ENCODE results near the gene PITPNC1. TPM values are rescaled to one million over a fixed set of nuclear protein-coding genes. Genes with fewer than 3 reads are reported as not detected.
"Not testable (repeated sequence)": the region's sequence is repeated elsewhere in the genome, so short reads cannot be mapped to it uniquely, and the experiment has no call there.

The PITPNC1 gene
- total and polyA plus RNA-seq, 5 experiments from 2014 or later = 119 to 159 (median 128) TPM

- peaks cover 0 to 67% (median 0%) of the 10 kb centered on the region in 3 donors for H3K36me3 Mint-ChIP-seq
- DNase-seq = no peak
These were observed 305.1 kb downstream of the PITPNC1 start for GRCh38 chr17:67682196-67682595.

GRCh38 chr17:67685351-67685750 is 308.3 kb downstream of the PITPNC1 start:
- POLR2A ChIA-PET = interaction anchor here (0.6 kb wide), 1 partner anchor 307 kb away, joined by 4 read pairs; no protein-coding TSS in a partner anchor
- Mint-ChIP-seq H3K27ac (peak overlapping the region in 6 of 10 donors; percentile 5 to 80 (median 21)), H3K27me3 (no peaks in the 10 kb centered on the region), H3K4me3 (no peak overlapping the region), H3K4me1 (peaks cover 3 to 17% (median 10%) of the 10 kb centered on the region in 4 donors), H3K9me3 (no peaks in the 10 kb centered on the region), H3K36me3 (peaks cover 0 to 53% (median 0%) of the 10 kb centered on the region in 3 donors)
- no peak for DNase-seq
- no peak for ATAC-seq

More at GRCh38 chr17:67682196-67682595, 305.1 kb downstream of the PITPNC1 start:
- ATAC-seq = no peak
- H3K27me3 Mint-ChIP-seq = no peaks in the 10 kb centered on the region
- peak overlapping the region in 5 of 10 donors; percentile 15 to 81 (median 62) for H3K27ac Mint-ChIP-seq
- no peak overlapping the region for H3K4me3 Mint-ChIP-seq
- H3K9me3 Mint-ChIP-seq = no peaks in the 10 kb centered on the region
- POLR2A ChIA-PET = no interaction called here
- H3K4me1 Mint-ChIP-seq = peaks cover 8 to 37% (median 21%) of the 10 kb centered on the region in 4 donors

- Mint-ChIP-seq H3K9me3 (no peaks in the 10 kb centered on the region), H3K27ac (peak overlapping the region in 6 of 10 donors; percentile 9 to 89 (median 27)), H3K36me3 (peaks cover 0 to 44% (median 0%) of the 10 kb centered on the region in 3 donors), H3K27me3 (no peaks in the 10 kb centered on the region), H3K4me3 (no peak overlapping the region), H3K4me1 (peaks cover 0 to 9% (median 5%) of the 10 kb centered on the region in 4 donors)
- POLR2A ChIA-PET = no interaction called here
- DNase-seq = no peak
- ATAC-seq = no peak
These were observed 309.2 kb downstream of the PITPNC1 start for GRCh38 chr17:67686241-67686640.

DNA sequence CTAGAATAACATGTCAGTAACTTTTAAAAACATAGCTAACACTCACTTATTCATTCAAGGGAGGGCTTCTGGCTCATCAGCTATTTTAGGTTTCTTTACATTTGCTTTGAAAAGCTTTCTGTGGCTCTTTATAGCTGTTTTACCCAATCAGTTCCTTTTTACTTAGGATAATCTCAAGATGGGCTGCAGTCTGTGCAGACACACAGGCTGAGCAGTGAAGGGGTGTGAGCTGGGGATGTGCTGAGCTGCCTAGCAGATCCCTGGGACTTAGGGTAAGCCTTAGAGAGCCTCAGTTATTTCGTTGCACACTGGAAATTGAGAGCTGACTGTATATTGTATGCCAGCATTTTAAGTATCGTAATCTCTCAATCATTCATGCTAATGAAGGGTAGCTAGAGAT is 310.4 kb downstream of the PITPNC1 start:
- H3K9me3 Mint-ChIP-seq = no peaks in the 10 kb centered on the region
- ATAC-seq (no peak), DNase-seq (no peak)
- POLR2A ChIA-PET = interaction anchor here (0.5 to 1.1 kb wide), 2 partner anchors 313 to 726 kb away, joined by 3 to 5 read pairs; no protein-coding TSS in a partner anchor
- peaks cover 0 to 7% (median 4%) of the 10 kb centered on the region in 4 donors for H3K4me1 Mint-ChIP-seq
- H3K36me3 Mint-ChIP-seq = peaks cover 0 to 49% (median 4%) of the 10 kb centered on the region in 3 donors
- no peak overlapping the region for H3K4me3 Mint-ChIP-seq
- H3K27me3 Mint-ChIP-seq = no peaks in the 10 kb centered on the region
- peak overlapping the region in 3 of 10 donors; percentile 10 to 79 (median 22) for H3K27ac Mint-ChIP-seq

DNA sequence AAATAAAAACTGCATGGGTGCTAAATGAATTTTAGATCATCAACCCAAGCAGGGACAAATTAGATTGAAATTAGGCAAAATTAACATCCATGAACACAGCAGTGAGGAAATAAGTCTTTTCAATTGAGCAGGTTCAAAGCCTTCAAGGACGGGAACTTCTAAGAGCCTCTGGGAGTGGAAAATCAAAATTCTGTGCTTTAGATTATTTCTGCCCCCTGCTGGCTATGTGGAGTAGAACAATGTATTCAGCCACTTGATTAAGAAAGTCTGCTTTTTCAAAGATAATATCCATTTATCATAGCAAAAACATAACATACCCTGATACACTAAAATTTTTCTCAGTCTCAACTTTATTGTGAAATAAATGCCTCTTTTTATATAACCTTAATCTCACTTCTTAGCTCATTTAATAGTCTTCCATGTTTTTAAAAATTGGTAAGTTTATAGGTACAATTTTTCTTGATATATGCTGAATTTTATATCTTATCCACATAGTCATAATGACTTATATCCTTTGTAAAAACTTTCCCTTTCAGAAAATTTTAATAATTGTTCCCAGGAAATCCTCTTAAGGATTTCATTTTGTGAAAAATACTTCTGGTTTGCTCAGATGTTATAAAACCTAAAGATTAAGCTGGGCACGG is 312.6 kb downstream of the PITPNC1 start:
- Mint-ChIP-seq H3K4me1 (peaks cover 0 to 7% (median 4%) of the 10 kb centered on the region in 4 donors), H3K27me3 (no peaks in the 10 kb centered on the region), H3K4me3 (no peak overlapping the region), H3K27ac (peak overlapping the region in 2 of 10 donors; percentile 21 to 80), H3K9me3 (no peaks in the 10 kb centered on the region), H3K36me3 (peaks cover 0 to 68% (median 11%) of the 10 kb centered on the region in 3 donors)
- POLR2A ChIA-PET = no interaction called here
- ATAC-seq (peak; percentile 66 to 68), DNase-seq (peak; percentile 7 to 69 (median 52))

DNA sequence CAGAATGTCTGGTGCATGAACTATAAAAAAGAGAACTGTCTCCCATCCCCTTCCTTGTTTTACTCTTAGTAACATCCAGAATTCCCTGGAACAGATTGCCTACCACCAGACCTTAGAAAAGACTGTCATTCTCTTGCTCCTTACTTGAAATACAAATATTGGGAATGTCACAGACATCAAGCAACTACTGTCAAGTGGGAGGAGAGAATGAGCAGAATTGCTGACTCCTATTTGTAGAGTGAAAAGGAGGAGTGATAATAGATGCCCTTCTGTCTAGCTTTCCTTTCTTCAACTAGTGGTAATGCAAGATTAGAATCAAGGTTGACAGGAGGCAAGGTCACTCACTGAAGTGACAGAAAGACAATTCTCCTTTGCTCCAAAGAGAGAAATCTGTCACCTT is 316.7 kb downstream of the PITPNC1 start:
- POLR2A ChIA-PET = no interaction called here
- DNase-seq = no peak
- peaks cover 0 to 35% (median 11%) of the 10 kb centered on the region in 3 donors for H3K36me3 Mint-ChIP-seq
- H3K27ac Mint-ChIP-seq = peak overlapping the region in 3 of 10 donors; percentile 14 to 75 (median 31)
- no peaks in the 10 kb centered on the region for H3K27me3 Mint-ChIP-seq
- H3K4me1 Mint-ChIP-seq = peaks cover 0 to 6% (median 2%) of the 10 kb centered on the region in 4 donors
- no peak for ATAC-seq
- no peaks in the 10 kb centered on the region for H3K9me3 Mint-ChIP-seq
- no peak overlapping the region for H3K4me3 Mint-ChIP-seq

DNA sequence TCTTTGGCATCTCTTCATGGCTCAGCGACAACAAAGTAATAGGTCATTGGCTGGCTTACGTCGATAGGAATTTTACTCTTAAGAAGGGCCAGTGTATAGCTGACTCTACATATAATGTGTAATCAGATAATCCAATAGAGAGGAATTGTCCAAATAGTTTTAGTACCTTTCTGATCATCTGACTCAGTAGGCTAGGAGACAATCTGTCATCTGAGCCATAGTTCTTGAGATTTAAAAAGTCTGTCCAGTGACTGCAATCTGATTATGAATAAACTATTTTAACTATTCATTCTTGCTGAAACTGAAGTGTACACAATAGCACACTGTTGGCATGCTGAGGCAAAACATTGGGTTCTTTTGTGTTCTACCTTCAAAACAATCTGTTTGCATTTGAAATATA is 319.3 kb downstream of the PITPNC1 start:
- POLR2A ChIA-PET = no interaction called here
- Mint-ChIP-seq H3K27me3 (no peaks in the 10 kb centered on the region), H3K27ac (peak overlapping the region in 4 of 10 donors; percentile 13 to 41 (median 26)), H3K4me3 (no peak overlapping the region), H3K36me3 (peaks cover 0 to 31% (median 11%) of the 10 kb centered on the region in 3 donors), H3K4me1 (peaks cover 0 to 4% (median under 1%) of the 10 kb centered on the region in 4 donors), H3K9me3 (no peaks in the 10 kb centered on the region)
- ATAC-seq (no peak), DNase-seq (no peak)

DNA sequence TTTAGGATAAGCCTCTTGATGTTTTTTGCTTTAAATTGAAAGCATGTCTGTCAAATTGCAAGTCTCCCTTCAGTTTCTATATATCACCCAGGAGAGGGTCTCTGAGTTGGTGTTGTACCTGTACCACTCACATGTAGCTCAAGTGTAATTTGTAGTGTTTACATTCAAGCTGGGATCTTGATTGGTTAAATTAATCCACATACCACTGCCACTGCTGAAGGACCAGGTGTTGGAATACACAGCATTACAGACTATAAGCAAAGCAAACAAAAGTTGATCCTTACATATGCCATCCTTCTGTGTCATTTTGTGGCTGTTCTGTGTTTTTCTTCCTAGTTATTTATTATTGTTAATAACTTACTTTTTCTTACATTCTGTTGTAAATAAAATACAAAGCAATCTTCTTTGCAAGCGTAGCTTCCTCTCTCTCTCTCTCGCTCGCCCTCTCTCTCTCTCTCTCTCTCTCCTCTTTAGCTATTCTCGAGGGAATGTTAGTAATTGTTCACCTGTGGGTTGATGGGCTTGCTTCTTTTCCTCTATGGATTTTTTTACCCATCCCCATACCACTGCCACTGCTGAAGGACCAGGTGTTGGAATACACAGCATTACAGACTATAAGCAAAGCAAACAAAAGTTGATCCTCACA is 319.9 kb downstream of the PITPNC1 start:
- no peak overlapping the region for H3K4me3 Mint-ChIP-seq
- DNase-seq (no peak), ATAC-seq (no peak)
- peak overlapping the region in 7 of 10 donors; percentile 20 to 85 (median 50) for H3K27ac Mint-ChIP-seq
- no peaks in the 10 kb centered on the region for H3K9me3 Mint-ChIP-seq
- H3K36me3 Mint-ChIP-seq = peaks cover 0 to 24% (median 9%) of the 10 kb centered on the region in 3 donors
- no peaks in the 10 kb centered on the region for H3K27me3 Mint-ChIP-seq
- POLR2A ChIA-PET = interaction anchor here (1.5 kb wide), 1 partner anchor 321 kb away, joined by 5 read pairs; no protein-coding TSS in a partner anchor
- peaks cover 0 to 4% (median under 1%) of the 10 kb centered on the region in 4 donors for H3K4me1 Mint-ChIP-seq

- DNase-seq (no peak), ATAC-seq (no peak)
- Mint-ChIP-seq H3K4me1 (peaks cover 0 to 4% (median 2%) of the 10 kb centered on the region in 4 donors), H3K9me3 (no peaks in the 10 kb centered on the region), H3K27ac (peak overlapping the region in 8 of 10 donors; percentile 3 to 55 (median 44)), H3K27me3 (no peaks in the 10 kb centered on the region), H3K36me3 (no peaks in the 10 kb centered on the region), H3K4me3 (peak overlapping the region in 1 of 10 donors; percentile 2)
- POLR2A ChIA-PET = interaction anchor here (0.6 to 1.2 kb wide), 4 partner anchors 9 to 391 kb away, joined by 3 to 4 read pairs (median 3); partner anchors contain the start of gene NOL11
These were observed 323.1 kb downstream of the PITPNC1 start for GRCh38 chr17:67700037-67700724.

DNA sequence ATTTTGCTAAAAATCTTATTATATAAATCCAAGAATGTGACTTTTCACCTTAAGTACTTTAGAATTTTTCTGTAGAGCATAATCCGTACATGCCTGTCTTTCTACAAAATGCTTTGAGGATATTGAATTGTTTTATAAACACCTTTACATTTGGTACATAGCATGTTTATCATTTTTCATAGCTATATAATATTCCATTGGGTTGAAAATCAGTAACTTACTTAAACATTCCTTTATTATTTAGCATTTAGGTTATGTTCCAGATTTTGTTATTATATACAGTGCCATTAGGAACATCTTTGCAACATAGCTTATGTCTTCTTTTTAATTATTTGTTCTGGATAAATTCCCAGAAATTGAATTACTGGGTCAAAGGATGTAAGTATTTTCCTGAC is 323.6 kb downstream of the PITPNC1 start:
- Mint-ChIP-seq H3K4me1 (peaks cover 0 to 4% (median 2%) of the 10 kb centered on the region in 4 donors), H3K27me3 (no peaks in the 10 kb centered on the region), H3K9me3 (no peaks in the 10 kb centered on the region), H3K4me3 (no peak overlapping the region), H3K27ac (no peak overlapping the region), H3K36me3 (no peaks in the 10 kb centered on the region)
- DNase-seq (no peak), ATAC-seq (no peak)
- POLR2A ChIA-PET = interaction anchor here (0.5 to 1.2 kb wide), 5 partner anchors 9 to 392 kb away, joined by 3 to 4 read pairs (median 3); partner anchors contain the start of gene NOL11

GRCh38 chr17:67702861-67703260 is 325.8 kb downstream of the PITPNC1 start:
- DNase-seq, H3K27me3 Mint-ChIP-seq, H3K4me1 Mint-ChIP-seq, H3K36me3 Mint-ChIP-seq, ATAC-seq, H3K9me3 Mint-ChIP-seq, POLR2A ChIA-PET: not testable (repeated sequence)
- peak overlapping the region in 2 of 10 donors; percentile 24 to 46 for H3K27ac Mint-ChIP-seq
- H3K4me3 Mint-ChIP-seq = peak overlapping the region in 1 of 10 donors; percentile 45

DNA sequence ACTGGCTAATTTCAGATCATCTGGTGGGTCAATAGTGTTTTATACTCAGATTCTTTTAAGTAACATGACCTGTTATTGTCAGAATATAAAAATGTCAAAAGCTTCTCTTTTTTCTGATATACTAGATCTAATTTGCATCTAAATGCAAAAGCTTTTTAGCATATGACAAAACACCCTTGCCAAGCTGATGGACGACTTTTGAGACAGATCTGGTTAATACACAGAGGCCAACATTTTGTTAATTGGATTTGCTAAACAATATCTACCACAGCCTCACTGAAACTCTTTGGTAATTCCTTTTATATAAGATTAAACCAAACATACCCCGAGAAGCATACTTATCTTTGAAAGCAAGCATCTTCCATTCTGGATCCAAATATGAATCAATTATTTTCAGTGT is 330.4 kb downstream of the PITPNC1 start:
- peak overlapping the region in 1 of 10 donors; percentile 65 for H3K27ac Mint-ChIP-seq
- no peaks in the 10 kb centered on the region for H3K36me3 Mint-ChIP-seq
- no peak for DNase-seq
- H3K27me3 Mint-ChIP-seq = peaks cover 0 to 7% (median 2%) of the 10 kb centered on the region in 5 donors
- no peak for ATAC-seq
- no peaks in the 10 kb centered on the region for H3K9me3 Mint-ChIP-seq
- POLR2A ChIA-PET = interaction anchor here (0.6 to 1.3 kb wide), 2 partner anchors 43 to 256 kb away, joined by 3 read pairs; no protein-coding TSS in a partner anchor
- H3K4me1 Mint-ChIP-seq = peaks cover 0 to 2% (median 1%) of the 10 kb centered on the region in 4 donors
- H3K4me3 Mint-ChIP-seq = no peak overlapping the region
